Lower leg skin (tissue), 3 donors: ENCODE measurements around the gene PSMB1.

ENCODE experiments used
- CTCF ChIP-seq, 3 donors: fragments of 450-650 bp; IDR thresholded peaks; one replicate each; pipeline ENCODE4 v1.5.1; 2016; ENCODE audit warnings: antibody characterized with exemption in 3 of 3, mild to moderate bottlenecking in 3 of 3, moderate library complexity in 2 of 3
- POLR2A ChIP-seq, 2 donors: fragments of 450-650 bp; IDR thresholded peaks; one replicate each; pipeline ENCODE4 v1.6.1; 2016 to 2017; ENCODE audit warnings: antibody characterized with exemption in 2 of 2, mild to moderate bottlenecking in 1 of 2, moderate library complexity in 1 of 2

GRCh38 chr6:170485159-170485558, 67.9 kb downstream of the PSMB1 start:
- TF ChIP-seq CTCF (IDR thresholded peaks at IDR 0.05) (no peak), POLR2A (IDR thresholded peaks at IDR 0.05) (no peak)
